Smooth muscle cell (in vitro differentiated cells): ENCODE measurements around the gene SPPL3. TPM values are rescaled to one million over a fixed set of nuclear protein-coding genes. Genes with fewer than 3 reads are reported as not detected.
"Not testable (repeated sequence)": the region's sequence is repeated elsewhere in the genome, so short reads cannot be mapped to it uniquely, and the experiment has no call there.

ENCODE experiments used
- DNase-seq: peaks from one replicate; lab custom pipeline; 2025; ENCODE audit not compliant: unreplicated experiment; lab: John Stamatoyannopoulos, UW
- H2AFZ ChIP-seq: fragments of 200-600 bp; sonication (generic); 2 replicates; pipeline ENCODE4 v1.6.0; 2016; ENCODE audit warnings: antibody characterized with exemption, low read depth, mild to moderate bottlenecking
- H3F3A ChIP-seq: fragments of 200-600 bp; sonication (generic); 2 replicates; pipeline ENCODE4 v1.6.0; 2017; ENCODE audit warnings: antibody characterized with exemption, low read depth
- H3K27ac ChIP-seq: fragments of 200-600 bp; sonication (generic); 2 replicates; pipeline ENCODE4 v1.5.1; 2016; ENCODE audit warnings: low read depth, mild to moderate bottlenecking
- H3K27me3 ChIP-seq: fragments of 200-600 bp; sonication (generic); 2 replicates; pipeline ENCODE4 v1.6.1; 2016; ENCODE audit warnings: low read depth, mild to moderate bottlenecking
- H3K36me3 ChIP-seq: fragments of 200-600 bp; sonication (generic); 2 replicates; pipeline ENCODE4 v1.5.1; 2016; ENCODE audit warnings: low read depth
- H3K4me1 ChIP-seq: fragments of 200-600 bp; sonication (generic); 2 replicates; pipeline ENCODE4 v1.5.1; 2016; ENCODE audit warnings: low read depth
- H3K4me2 ChIP-seq: fragments of 200-600 bp; sonication (generic); 2 replicates; pipeline ENCODE4 v1.6.0; 2016; ENCODE audit warnings: mild to moderate bottlenecking
- H3K4me3 ChIP-seq: fragments of 200-600 bp; sonication (generic); 2 replicates; pipeline ENCODE4 v1.5.1; 2016; ENCODE audit warnings: mild to moderate bottlenecking
- H3K79me2 ChIP-seq: fragments of 200-600 bp; sonication (generic); 2 replicates; pipeline ENCODE4 v1.6.0; 2016; ENCODE audit warnings: low read depth, mild to moderate bottlenecking
- H3K9ac ChIP-seq: fragments of 200-600 bp; sonication (generic); 2 replicates; pipeline ENCODE4 v1.6.0; 2016; ENCODE audit warnings: low read depth
- H3K9me3 ChIP-seq: fragments of 200-600 bp; sonication (generic); replicated peaks from 2 replicates; pipeline ENCODE4 v1.5.1; 2016; ENCODE audit warnings: low read depth
- H4K20me1 ChIP-seq: fragments of 200-600 bp; sonication (generic); 2 replicates; pipeline ENCODE4 v1.6.0; 2016; ENCODE audit warnings: low read depth
- WGBS: methylation state at CpG from one replicate; pipeline ENCODE4 v1.1.7; 2016; ENCODE audit warnings: low lambda C conversion rate; 5-methylcytosine and 5-hydroxymethylcytosine counted together
- polyA plus RNA-seq: library from polyadenylated mRNA; unstranded; fragments of >200 nt; fragmentation: Nextera tagmentation; extraction: Ambion mirVana; gene quantifications from 2 replicates; pipeline ENCODE4 v1.2.1, GENCODE V29; 2016
- total RNA-seq: library from RNA; depleted of rRNA; stranded (reverse); fragments of >200 nt; gene quantifications from 2 replicates; pipeline ENCODE4 v1.2.3, GENCODE V29; 2014
- TF ChIP-seq, protein P1 (sequence below): fragments of 200-600 bp; sonication (generic); IDR thresholded peaks from 2 replicates; pipeline ENCODE4 v1.5.1; 2017; ENCODE audit warnings: borderline replicate concordance, mild to moderate bottlenecking, antibody characterized with exemption; ENCODE audit not compliant: insufficient read depth, poor library complexity, severe bottlenecking

SPPL3 gene
- total and polyA plus RNA-seq, 2 experiments from 2014 or later, result 22.5 to 27.0 TPM

GRCh38 chr12:120734210-120734609 lies 169.9 kb downstream of the SPPL3 start:
- Histone ChIP-seq H3K4me2 (no peak overlapping the region), H3K4me3 (no peak overlapping the region), H4K20me1 (no peaks in the 10 kb centered on the region), H3K79me2 (no peaks in the 10 kb centered on the region), H3K27ac (no peak overlapping the region), H3K9me3 (no peaks in the 10 kb centered on the region), H3K4me1 (no peaks in the 10 kb centered on the region), H3K36me3 (no peaks in the 10 kb centered on the region), H2AFZ (no peak overlapping the region), H3F3A (no peaks in the 10 kb centered on the region), H3K9ac (no peak overlapping the region), H3K27me3 (no peaks in the 10 kb centered on the region)
- no peak for DNase-seq
- WGBS, result 98% methylated on average over 10 of the region's 10 CpGs
- TF ChIP-seq, protein P1, sequence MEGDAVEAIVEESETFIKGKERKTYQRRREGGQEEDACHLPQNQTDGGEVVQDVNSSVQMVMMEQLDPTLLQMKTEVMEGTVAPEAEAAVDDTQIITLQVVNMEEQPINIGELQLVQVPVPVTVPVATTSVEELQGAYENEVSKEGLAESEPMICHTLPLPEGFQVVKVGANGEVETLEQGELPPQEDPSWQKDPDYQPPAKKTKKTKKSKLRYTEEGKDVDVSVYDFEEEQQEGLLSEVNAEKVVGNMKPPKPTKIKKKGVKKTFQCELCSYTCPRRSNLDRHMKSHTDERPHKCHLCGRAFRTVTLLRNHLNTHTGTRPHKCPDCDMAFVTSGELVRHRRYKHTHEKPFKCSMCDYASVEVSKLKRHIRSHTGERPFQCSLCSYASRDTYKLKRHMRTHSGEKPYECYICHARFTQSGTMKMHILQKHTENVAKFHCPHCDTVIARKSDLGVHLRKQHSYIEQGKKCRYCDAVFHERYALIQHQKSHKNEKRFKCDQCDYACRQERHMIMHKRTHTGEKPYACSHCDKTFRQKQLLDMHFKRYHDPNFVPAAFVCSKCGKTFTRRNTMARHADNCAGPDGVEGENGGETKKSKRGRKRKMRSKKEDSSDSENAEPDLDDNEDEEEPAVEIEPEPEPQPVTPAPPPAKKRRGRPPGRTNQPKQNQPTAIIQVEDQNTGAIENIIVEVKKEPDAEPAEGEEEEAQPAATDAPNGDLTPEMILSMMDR, result no peak

DNA sequence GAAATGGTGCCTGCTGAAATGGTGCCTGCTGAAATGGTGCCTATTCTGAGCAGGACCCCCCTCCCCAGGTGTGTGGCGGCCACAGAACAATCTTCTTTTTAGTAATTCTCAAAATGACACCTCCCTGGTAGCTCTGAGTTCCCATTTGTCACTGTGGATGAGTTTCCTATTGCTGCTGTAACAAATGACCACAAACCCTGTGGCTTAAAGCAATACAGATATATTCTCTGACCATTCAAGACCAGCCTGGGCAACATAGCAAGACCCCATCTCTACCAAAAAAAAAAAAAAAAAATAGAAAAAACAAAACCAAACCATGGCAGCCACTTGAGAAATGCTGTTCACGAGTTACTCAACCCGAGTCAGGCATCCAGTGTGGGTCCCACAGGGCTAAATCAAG lies 170.6 kb downstream of the SPPL3 start:
- WGBS, result 92% methylated on average over 3 of the region's 3 CpGs
- TF ChIP-seq, protein P1, result no peak
- no peaks in the 10 kb centered on the region for H3K4me1 ChIP-seq
- H3K9me3 ChIP-seq, result no peaks in the 10 kb centered on the region
- no peak overlapping the region for H3K4me2 ChIP-seq
- H3F3A ChIP-seq, result no peaks in the 10 kb centered on the region
- no peaks in the 10 kb centered on the region for H3K36me3 ChIP-seq
- no peaks in the 10 kb centered on the region for H3K79me2 ChIP-seq
- H4K20me1 ChIP-seq, result no peaks in the 10 kb centered on the region
- no peak overlapping the region for H3K4me3 ChIP-seq
- no peak overlapping the region for H3K9ac ChIP-seq
- no peak overlapping the region for H3K27ac ChIP-seq
- H3K27me3 ChIP-seq, result no peaks in the 10 kb centered on the region
- DNase-seq, result no peak
- no peak overlapping the region for H2AFZ ChIP-seq

GRCh38 chr12:120732198-120732597 lies 172.0 kb downstream of the SPPL3 start:
- not testable (repeated sequence) for DNase-seq, H3K27me3 ChIP-seq

DNA sequence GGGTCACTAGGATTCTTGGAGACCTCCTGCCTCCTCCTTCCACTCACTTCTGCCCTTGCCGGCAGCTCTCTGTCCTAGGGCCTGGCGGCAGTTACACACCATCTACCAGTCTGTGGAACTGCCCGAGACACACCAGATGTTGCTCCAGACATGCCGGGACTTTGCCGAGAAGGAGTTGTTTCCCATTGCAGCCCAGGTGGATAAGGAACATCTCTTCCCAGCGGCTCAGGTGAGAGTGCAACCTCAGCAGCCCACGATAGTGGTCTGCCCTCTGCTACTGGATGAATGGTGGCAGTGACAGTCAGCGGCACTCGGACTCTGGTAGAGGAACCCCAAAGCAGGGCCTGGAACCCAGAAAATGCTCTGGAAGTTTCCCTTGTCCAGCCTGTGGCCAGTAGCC lies 177.2 kb downstream of the SPPL3 start:
- DNase-seq, result no peak
- H2AFZ ChIP-seq, result no peak overlapping the region
- H3K79me2 ChIP-seq, result no peaks in the 10 kb centered on the region
- H3K4me1 ChIP-seq, result peaks cover 7% of the 10 kb centered on the region
- no peak overlapping the region for H3K4me3 ChIP-seq
- H3F3A ChIP-seq, result no peaks in the 10 kb centered on the region
- peaks cover 2% of the 10 kb centered on the region for H3K36me3 ChIP-seq
- H3K27me3 ChIP-seq, result no peaks in the 10 kb centered on the region
- no peak overlapping the region for H3K9ac ChIP-seq
- H3K27ac ChIP-seq, result no peak overlapping the region
- TF ChIP-seq, protein P1, result no peak
- 96% methylated on average over 9 of the region's 9 CpGs for WGBS
- H3K9me3 ChIP-seq, result no peaks in the 10 kb centered on the region
- peaks cover 2% of the 10 kb centered on the region for H4K20me1 ChIP-seq
- no peak overlapping the region for H3K4me2 ChIP-seq

More at GRCh38 chr12:120732198-120732597, 172.0 kb downstream of the SPPL3 start:
- H3F3A ChIP-seq, H2AFZ ChIP-seq, H3K4me1 ChIP-seq, H3K79me2 ChIP-seq, H3K27ac ChIP-seq, H3K36me3 ChIP-seq, H3K9ac ChIP-seq, H3K4me2 ChIP-seq, H3K4me3 ChIP-seq, H3K9me3 ChIP-seq, H4K20me1 ChIP-seq: not testable (repeated sequence)
- WGBS, result 94% methylated on average over 10 of the region's 35 CpGs
